ENCODE measurements around the gene ELAVL2. TPM values are rescaled to one million over a fixed set of nuclear protein-coding genes. Genes with fewer than 3 reads are reported as not detected.

Gene ELAVL2
- total and polyA plus RNA-seq, 5 donors, result 0.07 to 0.32 TPM; not detected in 3

GRCh38 chr9:23784962-23785361 is 41.1 kb downstream of the ELAVL2 start:
- intact Hi-C loops (cut with DNase I), result no loop called here
- no peaks in the 10 kb centered on the region for H3K9me3 ChIP-seq (ENCODE audit: control insufficient read depth, low read length)
- no peaks in the 10 kb centered on the region for H3K4me1 ChIP-seq (ENCODE audit: control insufficient read depth, insufficient read depth, low read length)
- ATAC-seq, result no peak
- WGBS, result 88% methylated on average over 1 of the region's 1 CpG
- no peak overlapping the region for H3K27ac ChIP-seq (ENCODE audit: low read length)
- no peak overlapping the region for H3K4me3 ChIP-seq (ENCODE audit: low read length)
- no peaks in the 10 kb centered on the region for H3K27me3 ChIP-seq (ENCODE audit: control insufficient read depth, insufficient read depth)
- no peak for DNase-seq

- no peak overlapping the region for H3K4me3 ChIP-seq (ENCODE audit: low read length)
- H3K27me3 ChIP-seq (ENCODE audit: control insufficient read depth, insufficient read depth), result no peaks in the 10 kb centered on the region
- ATAC-seq, result no peak
- peaks cover 3% of the 10 kb centered on the region for H3K4me1 ChIP-seq (ENCODE audit: control insufficient read depth, insufficient read depth, low read length)
- no peak for DNase-seq
- 68% methylated on average over 1 of the region's 1 CpG for WGBS
- H3K27ac ChIP-seq (ENCODE audit: low read length), result no peak overlapping the region
- intact Hi-C loops (cut with DNase I), result no loop called here
- H3K9me3 ChIP-seq (ENCODE audit: control insufficient read depth, low read length), result no peaks in the 10 kb centered on the region
Observed at GRCh38 chr9:23783509-23783908, 42.5 kb downstream of the ELAVL2 start.

GRCh38 chr9:23779220-23779619 is 46.8 kb downstream of the ELAVL2 start:
- peak in 1 of 2 donors; percentile 45 for ATAC-seq
- H3K4me3 ChIP-seq (ENCODE audit: low read length), result no peak overlapping the region
- H3K27ac ChIP-seq (ENCODE audit: low read length), result no peak overlapping the region
- no peaks in the 10 kb centered on the region for H3K9me3 ChIP-seq (ENCODE audit: control insufficient read depth, low read length)
- no peaks in the 10 kb centered on the region for H3K27me3 ChIP-seq (ENCODE audit: control insufficient read depth, insufficient read depth)
- DNase-seq, result peak in 1 of 3 donors; percentile 22
- intact Hi-C loops (cut with DNase I), result no loop called here
- WGBS, result 12% methylated on average over 2 of the region's 2 CpGs
- H3K4me1 ChIP-seq (ENCODE audit: control insufficient read depth, insufficient read depth, low read length), result peaks cover 3% of the 10 kb centered on the region

GRCh38 chr9:23777328-23777727 is 48.7 kb downstream of the ELAVL2 start:
- Histone ChIP-seq H3K9me3 (ENCODE audit: control insufficient read depth, low read length) (no peaks in the 10 kb centered on the region), H3K4me1 (ENCODE audit: control insufficient read depth, insufficient read depth, low read length) (peaks cover 3% of the 10 kb centered on the region), H3K4me3 (ENCODE audit: low read length) (no peak overlapping the region), H3K27me3 (ENCODE audit: control insufficient read depth, insufficient read depth) (no peaks in the 10 kb centered on the region), H3K27ac (ENCODE audit: low read length) (no peak overlapping the region)
- intact Hi-C loops (cut with DNase I), result no loop called here
- 77% methylated on average over 5 of the region's 5 CpGs for WGBS
- ATAC-seq (no peak), DNase-seq (no peak)

GRCh38 chr9:23775549-23775948 is 50.5 kb downstream of the ELAVL2 start:
- 74% methylated on average over 6 of the region's 6 CpGs for WGBS
- intact Hi-C loops (cut with DNase I), result no loop called here
- no peak for ATAC-seq

GRCh38 chr9:23774266-23774665 is 51.8 kb downstream of the ELAVL2 start:
- no peaks in the 10 kb centered on the region for H3K9me3 ChIP-seq (ENCODE audit: control insufficient read depth, low read length)
- H3K4me3 ChIP-seq (ENCODE audit: low read length), result no peak overlapping the region
- H3K4me1 ChIP-seq (ENCODE audit: control insufficient read depth, insufficient read depth, low read length), result peaks cover 2% of the 10 kb centered on the region
- H3K27me3 ChIP-seq (ENCODE audit: control insufficient read depth, insufficient read depth), result no peaks in the 10 kb centered on the region
- DNase-seq, result no peak
- WGBS, result 23% methylated on average over 2 of the region's 2 CpGs
- ATAC-seq, result no peak
- intact Hi-C loops (cut with DNase I), result no loop called here
- H3K27ac ChIP-seq (ENCODE audit: low read length), result no peak overlapping the region

More at GRCh38 chr9:23775549-23775948, 50.5 kb downstream of the ELAVL2 start:
- H3K4me1 ChIP-seq (ENCODE audit: control insufficient read depth, insufficient read depth, low read length), result peaks cover 3% of the 10 kb centered on the region
- H3K4me3 ChIP-seq (ENCODE audit: low read length), result no peak overlapping the region
- no peak overlapping the region for H3K27ac ChIP-seq (ENCODE audit: low read length)
- H3K27me3 ChIP-seq (ENCODE audit: control insufficient read depth, insufficient read depth), result no peaks in the 10 kb centered on the region
- DNase-seq, result no peak
- no peaks in the 10 kb centered on the region for H3K9me3 ChIP-seq (ENCODE audit: control insufficient read depth, low read length)

- no peak overlapping the region for H3K4me3 ChIP-seq (ENCODE audit: low read length)
- DNase-seq (no peak), ATAC-seq (no peak)
- no peak overlapping the region for H3K27ac ChIP-seq (ENCODE audit: low read length)
- no peaks in the 10 kb centered on the region for H3K27me3 ChIP-seq (ENCODE audit: control insufficient read depth, insufficient read depth)
- no peaks in the 10 kb centered on the region for H3K9me3 ChIP-seq (ENCODE audit: control insufficient read depth, low read length)
- intact Hi-C loops (cut with DNase I), result no loop called here
- no peaks in the 10 kb centered on the region for H3K4me1 ChIP-seq (ENCODE audit: control insufficient read depth, insufficient read depth, low read length)
Observed at GRCh38 chr9:23772385-23772783, 53.7 kb downstream of the ELAVL2 start.

GRCh38 chr9:23771746-23772384 is 54.2 kb downstream of the ELAVL2 start:
- H3K27ac ChIP-seq (ENCODE audit: low read length), result no peak overlapping the region
- no peaks in the 10 kb centered on the region for H3K9me3 ChIP-seq (ENCODE audit: control insufficient read depth, low read length)
- H3K4me3 ChIP-seq (ENCODE audit: low read length), result no peak overlapping the region
- intact Hi-C loops (cut with DNase I), result no loop called here
- no peaks in the 10 kb centered on the region for H3K27me3 ChIP-seq (ENCODE audit: control insufficient read depth, insufficient read depth)
- DNase-seq, result no peak
- ATAC-seq, result no peak
- H3K4me1 ChIP-seq (ENCODE audit: control insufficient read depth, insufficient read depth, low read length), result no peaks in the 10 kb centered on the region

- no peaks in the 10 kb centered on the region for H3K9me3 ChIP-seq (ENCODE audit: control insufficient read depth, low read length)
- no peaks in the 10 kb centered on the region for H3K4me1 ChIP-seq (ENCODE audit: control insufficient read depth, insufficient read depth, low read length)
- WGBS, result 75% methylated on average over 7 of the region's 7 CpGs
- no peak overlapping the region for H3K27ac ChIP-seq (ENCODE audit: low read length)
- no peak for DNase-seq
- ATAC-seq, result no peak
- H3K27me3 ChIP-seq (ENCODE audit: control insufficient read depth, insufficient read depth), result no peaks in the 10 kb centered on the region
- intact Hi-C loops (cut with DNase I), result no loop called here
- no peak overlapping the region for H3K4me3 ChIP-seq (ENCODE audit: low read length)
Observed at GRCh38 chr9:23769307-23769935, 56.6 kb downstream of the ELAVL2 start.

- Histone ChIP-seq H3K4me1 (ENCODE audit: control insufficient read depth, insufficient read depth, low read length) (no peaks in the 10 kb centered on the region), H3K4me3 (ENCODE audit: low read length) (no peak overlapping the region), H3K27me3 (ENCODE audit: control insufficient read depth, insufficient read depth) (no peaks in the 10 kb centered on the region), H3K9me3 (ENCODE audit: control insufficient read depth, low read length) (no peaks in the 10 kb centered on the region), H3K27ac (ENCODE audit: low read length) (no peak overlapping the region)
- ATAC-seq (no peak), DNase-seq (no peak)
- WGBS, result 61% methylated on average over 2 of the region's 2 CpGs
- intact Hi-C loops (cut with DNase I), result no loop called here
Observed at GRCh38 chr9:23768861-23769260, 57.2 kb downstream of the ELAVL2 start.

GRCh38 chr9:23766613-23767012 is 59.4 kb downstream of the ELAVL2 start:
- Histone ChIP-seq H3K4me3 (ENCODE audit: low read length) (no peak overlapping the region), H3K4me1 (ENCODE audit: control insufficient read depth, insufficient read depth, low read length) (no peaks in the 10 kb centered on the region), H3K9me3 (ENCODE audit: control insufficient read depth, low read length) (no peaks in the 10 kb centered on the region), H3K27ac (ENCODE audit: low read length) (no peak overlapping the region), H3K27me3 (ENCODE audit: control insufficient read depth, insufficient read depth) (no peaks in the 10 kb centered on the region)
- WGBS, result 39% methylated on average over 2 of the region's 2 CpGs
- intact Hi-C loops (cut with DNase I), result no loop called here
- ATAC-seq (no peak), DNase-seq (no peak)

- WGBS, result 82% methylated on average over 6 of the region's 6 CpGs
- Histone ChIP-seq H3K27me3 (ENCODE audit: control insufficient read depth, insufficient read depth) (no peaks in the 10 kb centered on the region), H3K4me1 (ENCODE audit: control insufficient read depth, insufficient read depth, low read length) (no peaks in the 10 kb centered on the region), H3K27ac (ENCODE audit: low read length) (no peak overlapping the region), H3K9me3 (ENCODE audit: control insufficient read depth, low read length) (no peaks in the 10 kb centered on the region), H3K4me3 (ENCODE audit: low read length) (no peak overlapping the region)
- ATAC-seq, result no peak
- no peak for DNase-seq
- intact Hi-C loops (cut with DNase I), result no loop called here
Observed at GRCh38 chr9:23765561-23765960, 60.5 kb downstream of the ELAVL2 start.

Measured in right cardiac atrium (tissue), 5 donors.